ENCODE results near the gene ANKRD28. TPM values are rescaled to one million over a fixed set of nuclear protein-coding genes. Genes with fewer than 3 reads are reported as not detected.
A peak's percentile ranks its signal among the peaks of the same experiment; 100 is the strongest.
"Not testable (repeated sequence)": the region's sequence is repeated elsewhere in the genome, so short reads cannot be mapped to it uniquely, and the experiment has no call there.

ANKRD28 gene
- total RNA-seq, 2 donors from 2014 or later: 29.3 to 50.0 TPM

DNA sequence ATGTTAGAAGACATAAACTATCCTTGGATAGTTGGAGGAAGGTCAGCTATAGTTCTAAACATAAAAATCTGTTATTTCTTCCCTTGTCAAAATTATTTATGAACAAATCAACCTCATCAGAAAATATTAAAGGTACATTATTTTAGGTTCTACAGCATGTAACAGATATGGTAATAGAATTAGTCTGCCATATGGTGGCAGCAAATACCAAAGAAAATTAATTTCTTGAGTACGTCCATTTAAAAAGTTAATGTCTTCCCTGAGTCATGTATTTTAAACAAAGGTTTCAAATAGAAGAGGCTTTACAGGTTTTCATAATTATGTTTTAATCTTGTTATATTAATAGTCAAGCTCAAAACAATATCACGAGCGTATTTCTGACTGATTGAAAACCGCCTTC lies 17.9 kb upstream of the ANKRD28 start:
- Mint-ChIP-seq H3K36me3 (no peaks in the 10 kb centered on the region), H3K4me1 (ENCODE audit: low read depth in 2 of 2) (peaks cover 13 to 23% of the 10 kb centered on the region in 2 donors), H3K9me3 (no peaks in the 10 kb centered on the region), H3K27ac (peak overlapping the region in 1 of 2 donors; percentile 31), H3K27me3 (no peaks in the 10 kb centered on the region), H3K4me3 (no peak overlapping the region)
- DNase-seq (ENCODE audit: low spot score) (no peak), ATAC-seq (no peak)

DNA sequence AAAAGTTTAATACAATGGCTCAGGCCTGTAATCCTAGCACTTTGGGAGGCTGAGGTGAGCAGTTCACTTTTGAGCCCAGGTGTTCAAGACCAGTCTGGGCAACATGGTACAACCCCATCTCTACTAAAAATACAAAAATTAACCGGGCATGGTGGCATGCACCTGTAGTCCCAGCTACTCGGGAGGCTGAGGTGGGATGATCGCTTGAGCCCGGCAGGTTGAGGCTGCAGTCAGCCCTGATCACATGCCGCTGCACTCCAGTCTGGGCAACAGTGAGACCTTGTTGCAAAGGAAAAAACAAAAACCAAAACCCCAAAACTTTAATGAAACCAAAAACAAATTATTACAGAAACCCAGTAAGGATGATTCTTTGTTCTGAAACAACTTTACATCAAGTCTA lies 15.3 kb upstream of the ANKRD28 start:
- not testable (repeated sequence) for H3K9me3 Mint-ChIP-seq; H3K27ac Mint-ChIP-seq; H3K27me3 Mint-ChIP-seq; DNase-seq (ENCODE audit: low spot score); H3K36me3 Mint-ChIP-seq; ATAC-seq; H3K4me3 Mint-ChIP-seq
- H3K4me1 Mint-ChIP-seq (ENCODE audit: low read depth in 2 of 2): peaks cover 23 to 39% of the 10 kb centered on the region in 2 donors

DNA sequence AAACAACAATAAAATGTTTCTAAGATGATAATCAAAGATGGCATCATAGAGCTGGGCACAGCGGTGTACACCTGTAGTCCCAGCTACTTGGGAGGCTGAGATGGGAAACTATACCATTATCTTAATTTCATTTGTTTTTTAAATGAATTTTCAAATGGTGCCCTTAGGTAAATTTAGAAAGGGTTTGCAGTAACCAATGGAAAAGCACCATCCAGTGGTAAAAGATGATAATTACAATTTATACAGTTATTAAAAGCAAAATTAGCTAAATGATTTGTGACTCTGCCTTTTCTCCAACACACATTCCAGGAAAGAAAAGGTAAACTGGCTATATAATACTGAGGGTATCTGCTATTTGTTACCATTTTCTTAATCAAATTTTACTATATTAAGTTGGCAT lies 14.4 kb upstream of the ANKRD28 start:
- H3K4me3 Mint-ChIP-seq: no peak overlapping the region
- H3K4me1 Mint-ChIP-seq (ENCODE audit: low read depth in 2 of 2): peaks cover 22 to 37% of the 10 kb centered on the region in 2 donors
- no peak for DNase-seq (ENCODE audit: low spot score)
- no peaks in the 10 kb centered on the region for H3K36me3 Mint-ChIP-seq
- no peaks in the 10 kb centered on the region for H3K27me3 Mint-ChIP-seq
- no peak overlapping the region for H3K27ac Mint-ChIP-seq
- ATAC-seq: no peak
- H3K9me3 Mint-ChIP-seq: no peaks in the 10 kb centered on the region

DNA sequence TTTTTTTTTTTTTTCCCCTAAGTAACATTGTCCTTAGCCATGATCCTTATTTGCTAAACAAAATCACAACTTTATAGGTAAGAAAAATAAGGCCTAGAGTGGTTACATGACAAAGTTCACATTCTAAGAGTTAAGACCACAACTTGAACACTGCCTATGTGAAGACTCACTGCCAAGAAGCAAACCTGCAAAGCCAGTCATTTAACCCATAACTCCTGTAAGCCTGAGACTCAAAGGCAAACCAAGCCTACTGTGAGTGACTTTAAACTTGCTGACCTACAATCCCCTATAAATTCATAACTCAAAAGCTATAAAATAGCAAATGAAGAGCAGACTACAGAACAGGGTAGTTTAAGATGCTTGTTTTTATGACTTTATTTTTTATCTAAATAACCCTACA lies 12.9 kb upstream of the ANKRD28 start:
- ATAC-seq (peak; percentile 53 to 87), DNase-seq (ENCODE audit: low spot score) (no peak)
- no peaks in the 10 kb centered on the region for H3K27me3 Mint-ChIP-seq
- no peaks in the 10 kb centered on the region for H3K36me3 Mint-ChIP-seq
- no peak overlapping the region for H3K4me3 Mint-ChIP-seq
- no peaks in the 10 kb centered on the region for H3K9me3 Mint-ChIP-seq
- H3K27ac Mint-ChIP-seq: peak overlapping the region; percentile 34 to 82
- peaks cover 20 to 28% of the 10 kb centered on the region in 2 donors for H3K4me1 Mint-ChIP-seq (ENCODE audit: low read depth in 2 of 2)

DNA sequence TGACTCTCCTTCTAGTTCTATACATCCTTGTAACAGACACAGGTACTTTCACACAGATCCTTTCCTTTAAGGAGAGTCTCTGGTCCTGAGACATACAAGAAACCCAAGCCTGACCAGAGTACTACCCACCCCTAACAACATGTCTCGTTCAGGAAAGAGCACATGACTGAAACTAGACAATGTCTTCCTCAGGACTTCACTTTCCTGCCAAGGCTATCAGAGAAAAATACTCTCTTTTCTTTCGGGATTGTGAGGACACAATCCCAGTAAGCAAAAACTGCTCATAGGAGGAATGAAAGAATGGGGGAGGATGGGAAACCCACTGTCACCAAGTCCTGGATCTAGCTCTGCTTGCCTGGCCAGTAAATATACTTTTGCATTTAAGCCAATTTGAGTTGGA lies 11.5 kb upstream of the ANKRD28 start:
- ATAC-seq (no peak), DNase-seq (ENCODE audit: low spot score) (no peak)
- Mint-ChIP-seq H3K36me3 (no peaks in the 10 kb centered on the region), H3K27me3 (no peaks in the 10 kb centered on the region), H3K27ac (peak overlapping the region; percentile 5 to 14), H3K4me1 (ENCODE audit: low read depth in 2 of 2) (peaks cover 24 to 34% of the 10 kb centered on the region in 2 donors), H3K4me3 (no peak overlapping the region), H3K9me3 (no peaks in the 10 kb centered on the region)

DNA sequence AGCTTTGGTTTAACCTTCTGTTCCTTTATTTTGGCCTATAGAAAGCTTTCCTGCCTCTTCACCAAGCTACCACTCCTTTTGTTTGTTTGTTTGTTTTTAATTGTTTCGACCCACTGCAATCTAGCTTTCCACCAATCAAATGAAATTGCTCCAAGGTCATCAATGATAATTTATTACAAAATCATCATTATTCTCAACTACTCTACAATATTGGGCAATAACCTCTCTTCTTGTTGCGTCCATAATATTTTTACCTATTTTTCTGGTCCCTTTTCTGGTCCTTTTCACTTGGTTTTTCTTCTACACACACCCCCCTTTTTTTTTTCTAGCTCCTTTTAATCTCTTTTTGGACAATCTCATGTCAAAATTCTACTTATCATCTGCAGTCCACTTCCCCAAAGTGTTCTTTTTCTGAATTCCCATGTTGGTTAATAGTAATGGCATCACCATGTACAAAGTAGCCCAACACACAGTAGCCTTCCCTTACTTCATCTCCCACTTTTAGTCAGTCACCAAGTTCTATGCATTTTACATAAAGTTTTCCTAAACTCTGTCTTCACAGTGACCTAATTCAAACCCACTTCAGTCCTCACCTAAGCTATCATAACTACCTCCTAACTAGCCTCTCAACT lies 11.0 kb upstream of the ANKRD28 start:
- ATAC-seq (no peak), DNase-seq (ENCODE audit: low spot score) (no peak)
- Mint-ChIP-seq H3K9me3 (no peaks in the 10 kb centered on the region), H3K36me3 (no peaks in the 10 kb centered on the region), H3K4me3 (no peak overlapping the region), H3K4me1 (ENCODE audit: low read depth in 2 of 2) (peaks cover 27 to 39% of the 10 kb centered on the region in 2 donors), H3K27me3 (no peaks in the 10 kb centered on the region), H3K27ac (peak overlapping the region; percentile 5 to 14)

DNA sequence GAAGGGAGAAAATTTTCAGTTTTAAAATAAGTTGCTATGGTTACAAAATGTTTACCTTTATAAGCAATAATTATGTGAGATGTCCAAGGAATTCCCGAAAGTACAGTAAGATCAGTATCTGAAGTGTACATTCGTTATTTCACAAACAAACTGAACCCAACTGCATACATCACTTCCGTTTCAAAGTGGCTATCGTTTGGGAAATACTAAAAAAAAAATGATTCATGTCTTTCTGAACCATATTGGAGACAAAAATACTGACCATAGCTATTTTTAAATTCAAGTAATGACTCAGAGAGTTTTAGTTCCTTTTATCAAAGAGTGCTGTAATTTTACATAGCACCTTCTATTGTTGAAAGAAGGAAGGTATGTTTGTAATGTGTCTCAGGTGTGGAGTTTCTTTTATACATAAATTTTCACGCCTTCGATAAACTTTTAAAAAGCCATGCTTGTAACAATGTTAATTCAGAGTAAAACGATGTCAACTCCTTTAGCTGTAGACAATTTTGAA lies 8.0 kb upstream of the ANKRD28 start:
- Mint-ChIP-seq H3K36me3 (peaks cover 7% of the 10 kb centered on the region), H3K27ac (peak overlapping the region; percentile 57 to 77), H3K4me3 (peak overlapping the region; percentile 39), H3K27me3 (no peaks in the 10 kb centered on the region), H3K4me1 (ENCODE audit: low read depth in 2 of 2) (peaks cover 43 to 59% of the 10 kb centered on the region in 2 donors), H3K9me3 (no peaks in the 10 kb centered on the region)
- DNase-seq (ENCODE audit: low spot score) (no peak), ATAC-seq (peak; percentile 51 to 80)

DNA sequence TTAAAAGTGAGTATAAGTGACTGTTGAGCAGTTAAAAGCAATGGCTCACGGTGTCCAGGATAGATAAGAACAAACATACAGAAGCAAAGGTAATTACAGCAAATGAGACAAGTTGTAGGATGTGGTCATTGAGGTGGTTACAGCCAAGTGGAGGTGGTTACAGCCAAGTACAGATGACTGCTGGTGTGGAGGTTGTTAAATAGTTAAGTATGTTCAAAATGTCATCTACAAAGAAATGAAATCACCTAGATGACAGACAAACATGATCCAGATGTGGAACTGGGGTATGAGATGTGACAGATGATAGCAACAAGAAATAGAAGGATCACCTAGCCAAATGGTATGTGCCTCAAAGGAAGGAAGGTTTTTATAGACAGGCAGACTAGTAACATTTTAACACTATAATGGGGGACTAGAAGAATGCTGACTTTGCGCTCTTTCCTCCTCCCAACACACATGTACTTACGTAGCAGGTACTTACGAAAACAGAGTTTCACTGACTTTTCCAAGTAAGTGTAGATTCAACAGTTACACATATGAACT lies 6.8 kb upstream of the ANKRD28 start:
- Mint-ChIP-seq H3K9me3 (no peaks in the 10 kb centered on the region), H3K27me3 (no peaks in the 10 kb centered on the region), H3K4me3 (peak overlapping the region; percentile 47), H3K27ac (peak overlapping the region; percentile 77 to 80), H3K4me1 (ENCODE audit: low read depth in 2 of 2) (peaks cover 43 to 60% of the 10 kb centered on the region in 2 donors), H3K36me3 (peaks cover 7% of the 10 kb centered on the region)
- no peak for DNase-seq (ENCODE audit: low spot score)
- peak in 1 of 2 donors; percentile 92 for ATAC-seq

DNA sequence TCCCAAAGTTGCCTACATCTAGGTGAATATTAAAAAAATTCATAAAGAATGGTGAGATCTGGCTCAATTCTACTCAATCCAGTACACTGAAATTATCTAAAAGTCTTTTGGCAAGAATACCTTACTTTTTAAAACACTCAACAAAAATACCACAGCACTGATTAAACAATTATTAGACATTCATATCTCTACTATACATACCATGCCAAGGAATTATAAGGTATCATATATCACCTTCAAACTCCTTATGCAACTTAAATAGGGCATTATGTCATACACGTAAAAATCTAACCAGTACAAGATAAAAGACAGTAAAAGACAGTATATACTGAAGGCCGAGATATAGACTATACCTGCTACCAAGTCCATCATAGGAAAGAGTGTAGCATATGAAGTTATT lies 6.1 kb upstream of the ANKRD28 start:
- H3K9me3 Mint-ChIP-seq: no peaks in the 10 kb centered on the region
- peak overlapping the region in 1 of 2 donors; percentile 77 for H3K27ac Mint-ChIP-seq

DNA sequence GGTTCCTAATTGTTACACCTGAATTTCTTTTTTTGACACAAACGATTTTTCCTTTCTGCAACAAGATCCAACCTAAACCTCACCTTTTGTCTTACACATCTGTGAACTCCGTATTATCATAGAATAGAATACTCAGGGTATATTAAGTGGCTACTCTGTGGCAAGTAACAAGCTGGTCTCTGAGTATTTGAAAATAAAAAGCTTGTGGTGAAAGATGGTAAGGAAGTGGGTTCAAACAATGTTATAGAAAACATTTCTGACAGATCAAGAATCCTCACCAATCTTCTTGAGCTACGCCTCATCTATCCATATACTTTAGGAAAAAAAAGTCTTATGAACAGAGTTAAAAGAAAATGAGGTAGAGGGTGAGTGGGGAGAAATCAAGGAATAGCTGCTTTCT lies 3.5 kb upstream of the ANKRD28 start:
- Mint-ChIP-seq H3K36me3 (peaks cover 7% of the 10 kb centered on the region), H3K9me3 (no peaks in the 10 kb centered on the region), H3K4me1 (ENCODE audit: low read depth in 2 of 2) (peaks cover 56 to 76% of the 10 kb centered on the region in 2 donors), H3K27ac (peak overlapping the region; percentile 91 to 94), H3K4me3 (peak overlapping the region; percentile 55), H3K27me3 (no peaks in the 10 kb centered on the region)
- no peak for DNase-seq (ENCODE audit: low spot score)
- no peak for ATAC-seq

More for the DNA sequence above, 6.1 kb upstream of the ANKRD28 start:
- Mint-ChIP-seq H3K27me3 (no peaks in the 10 kb centered on the region), H3K4me3 (no peak overlapping the region), H3K4me1 (ENCODE audit: low read depth in 2 of 2) (peaks cover 43 to 60% of the 10 kb centered on the region in 2 donors), H3K36me3 (peaks cover 7% of the 10 kb centered on the region)
- DNase-seq (ENCODE audit: low spot score) (no peak), ATAC-seq (no peak)

DNA sequence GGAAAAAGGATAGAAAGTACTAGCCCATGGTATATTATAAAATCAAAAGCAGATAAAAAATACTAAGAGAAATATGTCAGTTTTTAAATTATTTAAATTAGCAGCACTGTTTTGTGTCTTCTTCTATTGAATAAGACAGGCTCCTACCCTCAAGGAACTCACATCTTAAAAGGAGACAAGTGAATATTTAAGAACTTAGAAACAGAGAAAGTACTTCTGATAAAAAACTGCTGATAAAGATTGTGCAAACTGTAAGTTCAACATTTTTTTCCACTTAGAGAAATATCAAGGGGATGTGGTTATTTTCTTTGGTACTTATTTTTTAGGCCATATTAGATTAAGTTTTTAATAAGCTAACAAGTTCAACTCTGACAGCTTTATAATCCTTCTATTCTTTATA lies 3.0 kb upstream of the ANKRD28 start:
- H3K27ac Mint-ChIP-seq: peak overlapping the region; percentile 91 to 94
- H3K4me1 Mint-ChIP-seq (ENCODE audit: low read depth in 2 of 2): peaks cover 58 to 80% of the 10 kb centered on the region in 2 donors
- ATAC-seq (no peak), DNase-seq (ENCODE audit: low spot score) (no peak)
- peaks cover 7% of the 10 kb centered on the region for H3K36me3 Mint-ChIP-seq
- no peaks in the 10 kb centered on the region for H3K27me3 Mint-ChIP-seq
- H3K4me3 Mint-ChIP-seq: peak overlapping the region; percentile 55
- H3K9me3 Mint-ChIP-seq: no peaks in the 10 kb centered on the region

DNA sequence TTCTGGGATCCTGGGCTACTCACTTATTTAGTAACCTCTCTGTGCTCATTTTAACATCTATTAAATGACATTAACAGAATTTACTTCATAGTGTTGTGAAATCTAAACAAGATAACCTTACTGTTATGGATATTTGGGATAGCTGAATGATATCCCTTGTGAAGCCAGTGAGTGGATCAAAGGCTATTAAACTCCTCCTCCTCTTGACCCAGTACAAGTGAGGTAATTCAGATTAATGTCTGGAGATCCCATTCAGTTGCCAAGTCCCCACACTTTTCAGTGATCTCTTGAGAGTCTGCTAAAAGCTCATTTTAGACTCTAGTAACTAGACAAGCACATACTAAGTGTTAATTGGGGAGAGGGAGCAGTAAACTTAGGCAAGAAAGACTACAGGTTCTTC lies 2.5 kb upstream of the ANKRD28 start:
- DNase-seq (ENCODE audit: low spot score) (no peak), ATAC-seq (no peak)
- H3K4me3 Mint-ChIP-seq: peak overlapping the region; percentile 5
- H3K27ac Mint-ChIP-seq: peak overlapping the region; percentile 91 to 94
- H3K9me3 Mint-ChIP-seq: no peaks in the 10 kb centered on the region
- H3K27me3 Mint-ChIP-seq: no peaks in the 10 kb centered on the region
- H3K4me1 Mint-ChIP-seq (ENCODE audit: low read depth in 2 of 2): peaks cover 62 to 85% of the 10 kb centered on the region in 2 donors
- H3K36me3 Mint-ChIP-seq: peaks cover 7% of the 10 kb centered on the region

DNA sequence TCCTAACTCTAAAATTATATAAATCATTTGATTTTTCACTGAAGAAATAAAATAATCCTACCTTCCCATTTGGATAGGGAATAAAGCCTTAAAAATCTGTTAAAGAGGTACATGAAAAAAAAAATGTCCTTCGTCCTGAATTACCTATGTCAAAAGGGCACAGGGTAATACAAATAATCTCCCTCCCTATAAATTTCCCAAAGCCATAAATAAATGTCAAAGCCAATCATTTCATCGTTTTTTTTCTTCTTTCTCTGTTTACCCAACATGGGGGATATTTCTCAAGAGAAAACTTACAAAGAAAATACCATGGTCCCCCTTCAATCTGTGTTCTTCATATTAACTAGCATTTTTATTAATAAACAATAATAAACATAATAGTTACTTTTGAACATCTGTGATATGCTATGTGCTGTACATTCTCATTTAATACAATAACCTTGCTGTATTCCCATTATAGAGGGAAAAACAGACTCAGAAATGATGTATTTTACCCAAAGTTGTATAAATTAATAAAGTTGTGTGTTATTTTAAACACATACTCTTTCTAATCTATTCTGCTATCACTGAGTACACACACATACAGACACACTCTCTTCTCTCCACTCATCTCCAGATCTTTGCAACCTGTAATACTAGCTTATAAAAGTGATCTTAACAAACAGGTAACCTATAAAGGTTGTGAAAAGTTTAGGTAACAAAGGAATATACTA lies 910 bp upstream of the ANKRD28 start:
- DNase-seq (ENCODE audit: low spot score) (no peak), ATAC-seq (no peak)
- Mint-ChIP-seq H3K27me3 (no peaks in the 10 kb centered on the region), H3K36me3 (peaks cover 7% of the 10 kb centered on the region), H3K9me3 (no peaks in the 10 kb centered on the region), H3K4me1 (ENCODE audit: low read depth in 2 of 2) (peaks cover 64 to 86% of the 10 kb centered on the region in 2 donors), H3K27ac (peak overlapping the region; percentile 91 to 94), H3K4me3 (peak overlapping the region; percentile 60)
